ENCODE data around the gene ABHD15.

GRCh38 chr17:29613856-29614255, 47.0 kb upstream of the ABHD15 start:
- no peak for TF ChIP-seq CTCF (IDR thresholded peaks at IDR 0.05)
- no peak for TF ChIP-seq POLR2A (IDR thresholded peaks at IDR 0.05)

All from Peyer's patch (tissue), 4 donors.